ENCODE measurements around the gene SPSB4.

GRCh38 chr3:141106842-141107241 lies 55.7 kb downstream of the SPSB4 start:
- TF ChIP-seq CTCF (IDR thresholded peaks at IDR 0.05 in 8 of 11, conservative IDR thresholded peaks at IDR 0.05 in 3 of 11), result no peak
- TF ChIP-seq POLR2AphosphoS5 (IDR thresholded peaks at IDR 0.05), result no peak
- TF ChIP-seq POLR2A (IDR thresholded peaks at IDR 0.05), result no peak
